Colonic mucosa (tissue), 4 donors: ENCODE measurements around the gene BTBD7. TPM values are rescaled to one million over a fixed set of nuclear protein-coding genes. Genes with fewer than 3 reads are reported as not detected.

ENCODE experiments used
- DNase-seq: peaks from one replicate; pipeline ENCODE4 v3.0.0-alpha.2; 2020
- H3K27ac ChIP-seq: fragments of 200-600 bp; one replicate; pipeline ENCODE4 v1.8.0; 2021
- H3K27me3 ChIP-seq: fragments of 200-600 bp; one replicate; pipeline ENCODE4 v1.8.0; 2021
- H3K36me3 ChIP-seq: fragments of 200-600 bp; one replicate; pipeline ENCODE4 v1.8.0; 2021
- H3K4me1 ChIP-seq: fragments of 200-600 bp; one replicate; pipeline ENCODE4 v1.8.0; 2021; ENCODE audit warnings: mild to moderate bottlenecking
- H3K4me3 ChIP-seq: fragments of 200-600 bp; one replicate; pipeline ENCODE4 v1.8.0; 2021
- H3K9ac ChIP-seq, 2 donors: one replicate each; pipeline ENCODE4 v1.7.0; 2013; ENCODE audit warnings: control low read depth in 2 of 2, low read depth in 2 of 2, low read length in 2 of 2
- H3K9me3 ChIP-seq: fragments of 200-600 bp; one replicate; pipeline ENCODE4 v1.8.0; 2021
- CTCF ChIP-seq: fragments of 200-600 bp; IDR thresholded peaks from one replicate; pipeline ENCODE4 v1.8.0; 2022; ENCODE audit warnings: antibody characterized with exemption, mild to moderate bottlenecking
- intact Hi-C: fragments of 100-400 bp; cut with DNase I; formaldehyde crosslinking; loops from one replicate; pipeline ENCODE4 v1.14.1; 2022
- total RNA-seq, 2 donors: library from RNA; stranded (reverse); fragmentation: NEBNext Ultra II Directional in 1 of 2; extraction: Animal tissue kit (Norgen Biotek cat#: 25700) in 1 of 2; gene quantifications; one replicate each; pipeline ENCODE4 v1.2.1, GENCODE V29; 2021
- donor health status: healthy.
- donor health status: DM: no; HTN: no; CAD: no.
- donor health status: DM: no; HTN: no; CAD: no.

Gene BTBD7
- total RNA-seq, 2 donors from 2014 or later = 31.8 to 35.5 TPM

- Histone ChIP-seq H3K9me3 (no peaks in the 10 kb centered on the region), H3K36me3 (no peaks in the 10 kb centered on the region), H3K4me3 (no peak overlapping the region), H3K27me3 (no peaks in the 10 kb centered on the region), H3K4me1 (peaks cover 23% of the 10 kb centered on the region), H3K27ac (no peak overlapping the region), H3K9ac (no peak overlapping the region)
- intact Hi-C loops = no loop called here
- DNase-seq = no peak
- TF ChIP-seq CTCF = no peak
These were observed 26.0 kb downstream of the BTBD7 start for GRCh38 chr14:93306812-93307211.

- H3K27ac ChIP-seq = no peak overlapping the region
- intact Hi-C loops = no loop called here
- DNase-seq = no peak
These were observed 27.0 kb downstream of the BTBD7 start for GRCh38 chr14:93305725-93306418.

GRCh38 chr14:93304771-93305170 lies 28.1 kb downstream of the BTBD7 start:
- H3K27ac ChIP-seq = no peak overlapping the region
- no peak overlapping the region for H3K9ac ChIP-seq
- peaks cover 23% of the 10 kb centered on the region for H3K4me1 ChIP-seq
- H3K4me3 ChIP-seq = no peak overlapping the region
- no peak for DNase-seq
- H3K9me3 ChIP-seq = no peaks in the 10 kb centered on the region
- no peaks in the 10 kb centered on the region for H3K27me3 ChIP-seq
- H3K36me3 ChIP-seq = no peaks in the 10 kb centered on the region
- no peak for TF ChIP-seq CTCF
- intact Hi-C loops = no loop called here

More at GRCh38 chr14:93305725-93306418, 27.0 kb downstream of the BTBD7 start:
- Histone ChIP-seq H3K27me3 (no peaks in the 10 kb centered on the region), H3K4me1 (peaks cover 23% of the 10 kb centered on the region), H3K9me3 (no peaks in the 10 kb centered on the region), H3K4me3 (no peak overlapping the region), H3K9ac (no peak overlapping the region), H3K36me3 (no peaks in the 10 kb centered on the region)
- TF ChIP-seq CTCF = no peak

GRCh38 chr14:93303659-93304058 lies 29.2 kb downstream of the BTBD7 start:
- H3K27me3 ChIP-seq = no peaks in the 10 kb centered on the region
- intact Hi-C loops = no loop called here
- no peak for DNase-seq
- no peak overlapping the region for H3K9ac ChIP-seq
- H3K4me3 ChIP-seq = no peak overlapping the region
- no peak for TF ChIP-seq CTCF
- H3K4me1 ChIP-seq = peaks cover 18% of the 10 kb centered on the region
- H3K36me3 ChIP-seq = no peaks in the 10 kb centered on the region
- no peak overlapping the region for H3K27ac ChIP-seq
- H3K9me3 ChIP-seq = no peaks in the 10 kb centered on the region

GRCh38 chr14:93302688-93303581 lies 29.9 kb downstream of the BTBD7 start:
- Histone ChIP-seq H3K36me3 (no peaks in the 10 kb centered on the region), H3K4me1 (peaks cover 18% of the 10 kb centered on the region), H3K27me3 (no peaks in the 10 kb centered on the region), H3K9ac (no peak overlapping the region), H3K9me3 (no peaks in the 10 kb centered on the region), H3K27ac (no peak overlapping the region), H3K4me3 (no peak overlapping the region)
- no peak for TF ChIP-seq CTCF
- intact Hi-C loops = no loop called here
- DNase-seq = no peak
